Spleen (tissue), 7 donors: ENCODE results near the gene RTL5.

Experiments
- POLR2A ChIP-seq, 3 donors: fragments of 450-650 bp; IDR thresholded peaks; one replicate each; pipeline ENCODE4 v1.5.1; 2017; ENCODE audit warnings: antibody characterized with exemption in 3 of 3, mild to moderate bottlenecking in 1 of 3
- TF ChIP-seq, protein P1 (sequence below), 11 experiments: fragments of 200-600 bp in 7 of 11; fragments of 450-650 bp in 4 of 11; sonication (generic) in 4 of 11; IDR thresholded peaks in 8 of 11; conservative IDR thresholded peaks in 3 of 11; 1 replicate in 7 of 11; 2 replicates in 4 of 11; pipeline versions ENCODE4 v1.4.0 to v1.8.0; 2016 to 2021; ENCODE audit warnings: antibody characterized with exemption in 11 of 11, inconsistent platforms in 4 of 11, mild to moderate bottlenecking in 1 of 11
- donor health status: DM: no; HTN: no; CAD: no; lungs with moderate emphysema.
- donor health status: DM: no; HTN: no; CAD: no.
- donor health status: DM: no; HTN: no; CAD: no.

GRCh38 chrX:72146527-72146926 lies 14.8 kb upstream of the RTL5 start:
- TF ChIP-seq, protein P1, sequence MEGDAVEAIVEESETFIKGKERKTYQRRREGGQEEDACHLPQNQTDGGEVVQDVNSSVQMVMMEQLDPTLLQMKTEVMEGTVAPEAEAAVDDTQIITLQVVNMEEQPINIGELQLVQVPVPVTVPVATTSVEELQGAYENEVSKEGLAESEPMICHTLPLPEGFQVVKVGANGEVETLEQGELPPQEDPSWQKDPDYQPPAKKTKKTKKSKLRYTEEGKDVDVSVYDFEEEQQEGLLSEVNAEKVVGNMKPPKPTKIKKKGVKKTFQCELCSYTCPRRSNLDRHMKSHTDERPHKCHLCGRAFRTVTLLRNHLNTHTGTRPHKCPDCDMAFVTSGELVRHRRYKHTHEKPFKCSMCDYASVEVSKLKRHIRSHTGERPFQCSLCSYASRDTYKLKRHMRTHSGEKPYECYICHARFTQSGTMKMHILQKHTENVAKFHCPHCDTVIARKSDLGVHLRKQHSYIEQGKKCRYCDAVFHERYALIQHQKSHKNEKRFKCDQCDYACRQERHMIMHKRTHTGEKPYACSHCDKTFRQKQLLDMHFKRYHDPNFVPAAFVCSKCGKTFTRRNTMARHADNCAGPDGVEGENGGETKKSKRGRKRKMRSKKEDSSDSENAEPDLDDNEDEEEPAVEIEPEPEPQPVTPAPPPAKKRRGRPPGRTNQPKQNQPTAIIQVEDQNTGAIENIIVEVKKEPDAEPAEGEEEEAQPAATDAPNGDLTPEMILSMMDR (IDR thresholded peaks at IDR 0.05 in 8 of 11, conservative IDR thresholded peaks at IDR 0.05 in 3 of 11): no peak
- TF ChIP-seq POLR2A (IDR thresholded peaks at IDR 0.05): no peak
